ENCODE measurements around the gene GRM1. TPM values are rescaled to one million over a fixed set of nuclear protein-coding genes. Genes with fewer than 3 reads are reported as not detected.

Gene GRM1
- total RNA-seq, 2 experiments from 2014 or later, result not detected

- H3K36me3 Mint-ChIP-seq, result no peaks in the 10 kb centered on the region
- H3K4me1 Mint-ChIP-seq, result peaks cover 1% of the 10 kb centered on the region
- H3K9me3 Mint-ChIP-seq, result no peaks in the 10 kb centered on the region
- no peak for DNase-seq
- H3K4me3 Mint-ChIP-seq, result no peak overlapping the region
- H3K27ac Mint-ChIP-seq, result no peak overlapping the region
- H3K27me3 Mint-ChIP-seq, result peaks cover 7% of the 10 kb centered on the region
Measured at GRCh38 chr6:146361128-146361924, 332.5 kb downstream of the GRM1 start.

DNA sequence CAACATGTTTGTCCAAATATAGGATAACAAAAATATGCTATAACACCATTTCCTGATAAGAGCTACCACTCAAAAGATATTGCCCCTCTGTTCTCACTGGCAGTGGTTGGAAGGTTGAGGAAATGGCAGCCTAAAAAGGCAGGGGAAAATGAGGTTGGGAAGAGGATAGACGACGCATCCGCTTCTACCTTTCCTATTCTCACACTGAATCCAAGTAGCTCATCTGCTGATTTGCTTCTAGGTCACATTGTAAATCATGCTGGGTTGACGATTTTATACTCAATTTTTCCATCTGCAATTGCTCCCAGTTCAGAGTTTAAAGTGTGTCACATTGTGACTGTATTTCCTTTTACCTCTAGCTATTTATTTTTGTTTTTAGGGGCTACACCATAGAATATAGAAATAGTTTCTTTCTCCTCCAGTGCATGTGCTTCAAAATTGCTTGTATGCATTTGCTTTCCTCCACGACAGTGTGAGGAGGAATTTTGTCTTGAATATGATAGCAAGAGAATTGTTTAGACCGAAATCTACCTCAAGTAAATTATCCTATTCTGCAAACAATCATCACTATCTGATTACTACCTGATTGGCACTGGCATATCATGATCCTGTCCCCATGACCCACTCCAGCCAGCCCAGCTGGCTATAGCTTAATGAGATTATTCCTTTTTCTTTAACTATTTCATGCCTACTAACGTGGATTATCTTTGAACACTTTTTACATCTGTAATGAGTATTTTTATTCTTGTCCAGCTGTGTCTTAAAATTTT lies 335.2 kb downstream of the GRM1 start:
- Mint-ChIP-seq H3K4me1 (peaks cover 1% of the 10 kb centered on the region), H3K27me3 (peaks cover 4% of the 10 kb centered on the region), H3K4me3 (no peak overlapping the region), H3K9me3 (no peaks in the 10 kb centered on the region), H3K27ac (no peak overlapping the region), H3K36me3 (no peaks in the 10 kb centered on the region)
- no peak for DNase-seq

DNA sequence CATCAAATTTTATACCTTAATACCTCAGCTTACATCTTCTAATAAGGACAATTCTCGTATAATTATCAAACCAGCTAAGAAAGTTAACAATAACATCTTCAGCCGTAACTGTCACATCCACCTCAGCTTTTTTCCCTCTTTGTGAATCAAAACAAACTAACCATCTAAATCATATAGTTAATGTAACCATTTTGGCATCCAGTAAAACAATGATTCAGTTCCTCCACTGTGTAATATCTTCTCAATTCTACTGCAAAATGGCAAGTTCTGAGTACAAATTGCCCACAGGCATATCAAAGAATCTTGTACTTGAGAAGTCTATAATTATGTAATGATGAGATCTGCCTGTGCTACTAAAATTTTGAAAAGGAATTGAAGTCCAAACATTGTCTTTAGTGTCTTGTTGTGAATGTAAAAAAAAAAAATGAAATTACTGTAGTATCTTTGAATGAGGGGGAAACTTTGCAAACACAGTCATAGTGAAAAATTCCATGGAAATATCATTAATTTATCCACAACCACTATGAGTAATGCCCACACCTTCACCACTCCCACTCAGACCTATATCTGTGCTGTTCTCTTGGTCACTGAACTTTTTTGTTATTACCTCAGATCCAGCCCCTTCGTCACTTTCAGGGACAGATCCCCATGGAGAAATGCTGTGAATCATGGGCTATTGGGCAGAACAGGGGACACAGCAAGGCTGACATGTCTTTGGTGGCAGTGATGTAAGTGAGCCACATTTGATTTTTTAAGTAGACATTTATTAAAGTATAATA lies 336.1 kb downstream of the GRM1 start:
- Mint-ChIP-seq H3K36me3 (no peaks in the 10 kb centered on the region), H3K27ac (no peak overlapping the region), H3K27me3 (no peaks in the 10 kb centered on the region), H3K4me3 (no peak overlapping the region), H3K9me3 (no peaks in the 10 kb centered on the region), H3K4me1 (peaks cover 1% of the 10 kb centered on the region)
- no peak for DNase-seq

- Mint-ChIP-seq H3K36me3 (no peaks in the 10 kb centered on the region), H3K4me1 (peaks cover 1% of the 10 kb centered on the region), H3K27ac (no peak overlapping the region), H3K4me3 (no peak overlapping the region), H3K27me3 (no peaks in the 10 kb centered on the region), H3K9me3 (peaks cover 7% of the 10 kb centered on the region)
- DNase-seq, result no peak
Measured at GRCh38 chr6:146367061-146367460, 338.2 kb downstream of the GRM1 start.

- Mint-ChIP-seq H3K4me3 (no peak overlapping the region), H3K4me1 (peaks cover 1% of the 10 kb centered on the region), H3K27ac (no peak overlapping the region), H3K9me3 (peaks cover 9% of the 10 kb centered on the region), H3K36me3 (no peaks in the 10 kb centered on the region), H3K27me3 (no peaks in the 10 kb centered on the region)
- DNase-seq, result no peak
Measured at GRCh38 chr6:146369866-146370265, 341.0 kb downstream of the GRM1 start.

GRCh38 chr6:146381486-146381885 lies 352.6 kb downstream of the GRM1 start:
- H3K27ac Mint-ChIP-seq, result no peak overlapping the region
- H3K36me3 Mint-ChIP-seq, result no peaks in the 10 kb centered on the region

GRCh38 chr6:146388736-146389364 lies 360.0 kb downstream of the GRM1 start:
- H3K9me3 Mint-ChIP-seq, result no peaks in the 10 kb centered on the region
- no peaks in the 10 kb centered on the region for H3K27me3 Mint-ChIP-seq
- no peaks in the 10 kb centered on the region for H3K36me3 Mint-ChIP-seq
- no peak for DNase-seq
- no peaks in the 10 kb centered on the region for H3K4me1 Mint-ChIP-seq
- H3K27ac Mint-ChIP-seq, result no peak overlapping the region
- no peak overlapping the region for H3K4me3 Mint-ChIP-seq

More at GRCh38 chr6:146381486-146381885, 352.6 kb downstream of the GRM1 start:
- Mint-ChIP-seq H3K4me1 (no peaks in the 10 kb centered on the region), H3K27me3 (no peaks in the 10 kb centered on the region), H3K9me3 (peaks cover 2% of the 10 kb centered on the region), H3K4me3 (no peak overlapping the region)
- no peak for DNase-seq

DNA sequence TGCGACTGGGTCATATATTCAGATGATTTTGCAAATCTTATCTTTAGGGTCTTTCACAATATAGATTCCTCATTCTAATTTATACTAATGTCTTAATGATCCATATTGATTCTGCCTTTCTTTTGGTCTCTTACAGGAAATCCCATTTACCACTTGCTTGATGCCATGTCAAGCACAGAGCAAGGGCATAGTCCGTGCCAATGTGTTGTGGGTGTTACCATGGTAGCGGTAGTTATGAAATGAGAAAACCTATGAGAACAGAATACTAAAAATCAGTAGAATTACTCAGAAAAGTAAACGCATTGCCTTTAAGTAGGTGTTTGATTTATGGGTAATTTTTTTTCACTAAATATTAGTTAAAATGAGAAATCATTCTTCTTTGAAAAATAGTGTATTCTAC lies 360.9 kb downstream of the GRM1 start:
- H3K4me1 Mint-ChIP-seq, result no peaks in the 10 kb centered on the region
- no peaks in the 10 kb centered on the region for H3K27me3 Mint-ChIP-seq
- H3K9me3 Mint-ChIP-seq, result no peaks in the 10 kb centered on the region
- no peak for DNase-seq
- no peak overlapping the region for H3K4me3 Mint-ChIP-seq
- no peak overlapping the region for H3K27ac Mint-ChIP-seq
- no peaks in the 10 kb centered on the region for H3K36me3 Mint-ChIP-seq

GRCh38 chr6:146397638-146398037 lies 368.8 kb downstream of the GRM1 start:
- H3K4me1 Mint-ChIP-seq, result no peaks in the 10 kb centered on the region
- H3K9me3 Mint-ChIP-seq, result no peaks in the 10 kb centered on the region
- DNase-seq, result no peak
- no peaks in the 10 kb centered on the region for H3K36me3 Mint-ChIP-seq
- H3K27me3 Mint-ChIP-seq, result no peaks in the 10 kb centered on the region
- no peak overlapping the region for H3K4me3 Mint-ChIP-seq
- H3K27ac Mint-ChIP-seq, result no peak overlapping the region

DNA sequence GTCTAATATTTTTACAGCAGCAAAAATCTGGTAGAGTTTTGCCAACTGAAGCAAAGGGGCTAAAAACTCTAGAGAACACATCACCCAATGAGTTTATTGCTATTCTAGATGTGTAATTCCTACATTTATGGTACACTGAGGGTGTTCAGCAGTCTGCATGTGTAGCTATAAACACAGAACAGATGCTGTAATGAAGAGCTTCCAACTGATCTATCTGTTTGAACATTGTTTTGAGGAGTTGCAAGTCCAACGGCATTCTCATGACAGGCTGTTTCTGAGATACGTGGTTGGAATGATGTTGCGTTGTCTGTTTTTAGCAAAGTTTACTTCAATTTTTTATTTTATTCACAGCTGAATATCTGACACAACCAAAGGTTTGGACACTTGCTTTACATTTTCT lies 373.6 kb downstream of the GRM1 start:
- H3K36me3 Mint-ChIP-seq, result no peaks in the 10 kb centered on the region
- H3K9me3 Mint-ChIP-seq, result peaks cover 4% of the 10 kb centered on the region
- peaks cover 4% of the 10 kb centered on the region for H3K27me3 Mint-ChIP-seq
- H3K4me1 Mint-ChIP-seq, result no peaks in the 10 kb centered on the region
- H3K4me3 Mint-ChIP-seq, result no peak overlapping the region
- no peak overlapping the region for H3K27ac Mint-ChIP-seq
- no peak for DNase-seq

GRCh38 chr6:146408583-146408982 lies 379.7 kb downstream of the GRM1 start:
- H3K9me3 Mint-ChIP-seq, result peaks cover 4% of the 10 kb centered on the region
- no peak overlapping the region for H3K27ac Mint-ChIP-seq
- H3K4me3 Mint-ChIP-seq, result no peak overlapping the region
- H3K4me1 Mint-ChIP-seq, result no peaks in the 10 kb centered on the region
- DNase-seq, result no peak
- no peaks in the 10 kb centered on the region for H3K36me3 Mint-ChIP-seq
- H3K27me3 Mint-ChIP-seq, result peaks cover 4% of the 10 kb centered on the region

DNA sequence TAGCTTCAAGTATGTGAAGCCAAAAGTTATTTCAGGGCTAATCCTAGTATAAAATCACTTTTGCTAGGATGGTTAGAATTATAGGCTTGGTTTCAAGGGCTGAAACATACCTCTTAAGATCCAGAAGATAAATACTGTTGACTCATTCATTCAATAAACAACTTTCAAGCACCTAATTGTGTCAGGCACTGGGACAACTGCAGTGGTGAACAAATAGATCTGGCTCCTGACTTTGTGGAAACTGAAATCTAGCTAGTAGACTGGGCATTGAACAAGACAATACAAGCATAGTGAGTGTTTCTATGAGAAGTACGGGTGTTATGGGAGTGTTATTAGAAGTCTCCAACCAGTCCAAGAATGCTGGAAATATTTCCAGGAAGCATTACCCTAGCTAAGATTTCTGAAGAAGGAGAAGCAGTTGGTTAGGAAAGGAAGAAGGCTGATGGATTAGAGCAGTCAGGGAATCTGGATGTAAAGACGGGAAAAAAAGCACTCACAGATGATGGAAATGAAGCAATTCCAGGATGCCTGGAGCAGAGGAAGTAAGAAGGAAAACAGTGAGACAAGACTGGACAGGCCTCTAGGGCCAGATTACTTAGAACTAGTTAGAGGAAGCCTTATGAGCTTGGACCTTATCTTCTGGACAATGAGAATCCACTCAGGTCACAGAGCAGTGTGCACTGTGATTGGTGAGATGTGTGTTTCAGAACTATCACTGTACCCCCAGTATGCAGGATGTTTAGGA lies 382.2 kb downstream of the GRM1 start:
- H3K4me1 Mint-ChIP-seq, result no peaks in the 10 kb centered on the region
- no peak overlapping the region for H3K27ac Mint-ChIP-seq
- no peaks in the 10 kb centered on the region for H3K27me3 Mint-ChIP-seq
- DNase-seq, result no peak
- H3K4me3 Mint-ChIP-seq, result no peak overlapping the region
- peaks cover under 1% of the 10 kb centered on the region for H3K9me3 Mint-ChIP-seq
- no peaks in the 10 kb centered on the region for H3K36me3 Mint-ChIP-seq

GRCh38 chr6:146419576-146419975 lies 390.7 kb downstream of the GRM1 start:
- H3K27ac Mint-ChIP-seq, result no peak overlapping the region
- H3K4me1 Mint-ChIP-seq, result no peaks in the 10 kb centered on the region
- H3K4me3 Mint-ChIP-seq, result no peak overlapping the region
- DNase-seq, result no peak
- no peaks in the 10 kb centered on the region for H3K9me3 Mint-ChIP-seq
- peaks cover 3% of the 10 kb centered on the region for H3K27me3 Mint-ChIP-seq
- H3K36me3 Mint-ChIP-seq, result no peaks in the 10 kb centered on the region

GRCh38 chr6:146420255-146420654 lies 391.4 kb downstream of the GRM1 start:
- Mint-ChIP-seq H3K4me1 (no peaks in the 10 kb centered on the region), H3K27ac (no peak overlapping the region), H3K27me3 (peaks cover 3% of the 10 kb centered on the region), H3K36me3 (no peaks in the 10 kb centered on the region), H3K4me3 (no peak overlapping the region), H3K9me3 (no peaks in the 10 kb centered on the region)
- no peak for DNase-seq
